ENCODE data around the gene DRC7.

DNA sequence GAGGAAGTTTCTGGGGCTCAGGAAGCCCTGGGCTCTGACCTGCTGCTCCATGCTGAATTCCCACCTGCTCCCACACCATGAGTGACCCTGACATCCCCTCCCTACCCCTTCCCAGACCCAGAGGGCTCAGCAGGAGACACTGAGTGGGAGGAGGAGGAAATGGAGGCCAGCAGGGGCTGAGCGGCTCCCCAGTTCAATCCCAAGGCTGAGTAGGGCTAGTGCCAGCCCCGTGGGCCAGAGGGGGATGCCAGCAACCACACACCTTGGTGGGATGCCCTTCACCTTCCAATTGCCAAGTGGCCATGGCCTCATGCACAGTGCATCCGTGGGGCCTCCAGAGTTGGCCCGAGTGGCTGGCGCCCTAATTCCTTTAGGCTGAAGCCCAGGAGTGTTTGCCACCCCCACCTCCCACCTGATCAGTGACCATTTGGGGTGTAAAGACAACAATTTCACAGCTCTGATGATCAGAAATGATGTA, 27.5 kb upstream of the DRC7 start:
- TF ChIP-seq, protein P1, sequence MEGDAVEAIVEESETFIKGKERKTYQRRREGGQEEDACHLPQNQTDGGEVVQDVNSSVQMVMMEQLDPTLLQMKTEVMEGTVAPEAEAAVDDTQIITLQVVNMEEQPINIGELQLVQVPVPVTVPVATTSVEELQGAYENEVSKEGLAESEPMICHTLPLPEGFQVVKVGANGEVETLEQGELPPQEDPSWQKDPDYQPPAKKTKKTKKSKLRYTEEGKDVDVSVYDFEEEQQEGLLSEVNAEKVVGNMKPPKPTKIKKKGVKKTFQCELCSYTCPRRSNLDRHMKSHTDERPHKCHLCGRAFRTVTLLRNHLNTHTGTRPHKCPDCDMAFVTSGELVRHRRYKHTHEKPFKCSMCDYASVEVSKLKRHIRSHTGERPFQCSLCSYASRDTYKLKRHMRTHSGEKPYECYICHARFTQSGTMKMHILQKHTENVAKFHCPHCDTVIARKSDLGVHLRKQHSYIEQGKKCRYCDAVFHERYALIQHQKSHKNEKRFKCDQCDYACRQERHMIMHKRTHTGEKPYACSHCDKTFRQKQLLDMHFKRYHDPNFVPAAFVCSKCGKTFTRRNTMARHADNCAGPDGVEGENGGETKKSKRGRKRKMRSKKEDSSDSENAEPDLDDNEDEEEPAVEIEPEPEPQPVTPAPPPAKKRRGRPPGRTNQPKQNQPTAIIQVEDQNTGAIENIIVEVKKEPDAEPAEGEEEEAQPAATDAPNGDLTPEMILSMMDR (IDR thresholded peaks at IDR 0.05) = no peak
- no peak for TF ChIP-seq POLR2A (IDR thresholded peaks at IDR 0.05)

Data from thyroid gland (tissue), 4 donors.